ENCODE results near the gene SH2D7.
A peak's percentile ranks its signal among the peaks of the same experiment; 100 is the strongest.

Gene SH2D7

DNA sequence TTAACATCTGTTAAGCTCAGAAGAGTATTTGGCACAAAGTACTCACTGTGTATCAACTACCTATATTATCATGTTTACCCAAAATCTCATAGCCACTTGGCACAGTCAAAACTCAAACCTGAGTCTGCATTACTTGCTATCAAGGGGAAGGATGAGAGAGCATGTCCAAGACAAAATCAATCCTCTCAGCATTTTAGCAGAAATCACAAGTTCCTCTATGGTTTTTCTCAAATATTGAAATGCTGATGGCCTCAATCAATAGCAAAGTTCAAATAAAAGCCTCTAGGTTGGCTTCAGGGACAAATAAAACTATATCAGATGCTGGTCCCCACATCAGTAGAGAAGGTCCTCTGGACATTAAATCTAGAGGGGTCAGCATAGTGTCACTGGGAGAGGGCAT lies 29.1 kb upstream of the SH2D7 start:
- DNase-seq, result no peak

DNA sequence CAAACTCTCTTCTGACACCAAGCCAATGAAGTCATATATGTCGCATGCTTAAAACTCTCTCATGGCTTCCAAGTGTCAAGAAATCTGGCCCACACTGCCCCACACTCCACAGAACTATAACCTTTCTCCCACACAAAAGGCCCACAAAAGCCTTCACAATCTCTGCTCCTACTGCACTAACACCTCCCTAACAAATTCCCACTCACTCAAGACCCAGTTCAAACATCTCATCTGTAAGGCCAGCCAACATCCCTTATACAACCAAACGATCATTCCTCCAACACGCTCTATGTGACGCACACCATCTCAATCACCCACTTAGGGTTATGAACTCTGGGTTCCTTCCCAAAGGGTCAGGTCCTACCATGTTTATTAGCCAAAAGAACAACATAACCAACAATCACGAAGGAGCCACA lies 28.4 kb upstream of the SH2D7 start:
- no peak for DNase-seq

DNA sequence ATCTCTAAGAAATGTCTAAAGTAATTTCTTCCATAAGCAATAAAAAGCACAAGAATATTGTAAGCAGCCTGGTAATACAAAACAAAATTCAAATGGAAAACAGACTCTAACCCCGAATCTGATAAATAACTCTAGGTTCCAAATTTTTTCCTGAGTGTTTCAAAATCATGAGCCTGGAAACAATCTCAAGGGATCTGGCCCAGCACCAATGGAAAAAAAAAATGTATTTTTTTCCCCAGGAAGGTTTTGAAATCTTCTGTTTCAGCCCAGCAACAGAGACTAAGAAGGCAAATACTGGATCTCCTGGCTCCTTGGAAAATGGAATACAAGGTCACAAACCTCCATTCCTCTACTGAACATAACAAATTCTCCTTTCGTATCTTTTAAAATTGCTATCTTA lies 27.8 kb upstream of the SH2D7 start:
- DNase-seq, result no peak

DNA sequence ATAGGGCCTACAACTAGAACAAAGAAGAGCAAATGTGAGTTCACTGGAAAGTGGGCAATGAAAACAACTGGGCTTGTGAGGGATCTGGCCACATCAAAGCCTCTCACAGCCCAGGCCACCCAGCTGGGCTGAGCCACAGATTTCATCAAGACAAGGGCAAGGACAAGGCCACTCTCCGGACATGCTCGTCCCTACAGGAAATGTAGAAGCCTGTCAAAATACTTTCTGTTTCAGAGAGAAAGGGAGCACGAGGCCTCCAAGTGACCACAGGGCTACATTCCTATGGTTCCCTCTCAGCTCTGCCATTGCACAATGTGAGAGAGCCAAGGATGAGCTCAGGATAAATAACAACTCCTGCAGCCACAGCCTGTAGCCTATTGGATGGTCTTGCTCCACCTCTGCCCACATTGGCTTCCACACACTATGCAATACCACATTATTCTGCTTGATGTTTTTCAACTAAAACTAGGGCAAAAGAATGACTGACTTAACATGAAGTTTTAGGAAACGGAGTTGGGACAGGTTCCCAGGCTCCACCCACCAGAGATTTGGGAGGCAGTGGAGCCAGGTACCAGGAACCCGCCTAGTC lies 27.0 kb upstream of the SH2D7 start:
- no peak for DNase-seq

DNA sequence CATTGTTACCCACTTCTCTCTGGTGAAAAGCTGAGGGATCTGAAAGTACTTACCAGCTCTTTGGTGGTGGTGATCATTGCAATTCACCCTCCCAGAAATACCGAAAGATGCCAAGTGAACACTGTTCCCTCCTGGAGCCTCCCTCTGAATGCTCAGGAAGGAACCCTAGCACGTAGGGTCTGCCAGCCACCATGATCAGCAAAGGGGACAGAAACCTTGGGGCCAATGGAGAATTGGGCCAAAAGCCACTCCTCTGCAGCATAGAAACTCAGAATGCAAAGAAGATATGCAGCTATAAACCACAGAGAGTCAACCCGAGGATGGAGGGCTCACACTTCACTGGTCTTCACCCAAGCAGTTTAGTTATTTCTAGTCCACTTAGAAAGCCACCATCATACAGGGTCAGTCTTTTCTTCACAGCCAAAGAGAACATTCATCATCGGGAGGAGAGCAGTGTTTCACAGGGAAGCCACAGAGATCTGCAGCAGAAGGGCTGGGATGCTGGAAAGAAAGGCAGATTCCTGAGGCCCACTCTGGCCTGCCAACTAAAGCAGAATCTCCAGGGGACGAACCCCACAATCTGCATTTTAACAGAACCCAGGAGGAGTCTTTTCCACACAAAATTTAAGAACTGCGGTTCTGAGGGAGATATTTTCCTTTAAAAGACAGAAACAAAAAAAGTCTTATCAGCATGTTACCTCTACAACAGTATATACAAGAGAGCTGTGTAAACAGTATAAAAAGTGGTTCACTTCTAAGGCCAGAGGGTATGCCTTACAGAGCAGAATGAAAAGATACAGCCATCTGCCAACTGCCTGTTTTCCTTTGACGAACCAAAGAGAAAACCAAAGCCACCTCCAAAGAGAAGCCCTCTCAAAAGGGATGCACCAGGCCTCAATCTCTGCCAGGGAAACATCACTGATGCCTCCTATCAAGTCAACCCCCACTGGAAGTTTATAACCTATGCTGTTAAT lies 26.1 kb upstream of the SH2D7 start:
- DNase-seq, result no peak

DNA sequence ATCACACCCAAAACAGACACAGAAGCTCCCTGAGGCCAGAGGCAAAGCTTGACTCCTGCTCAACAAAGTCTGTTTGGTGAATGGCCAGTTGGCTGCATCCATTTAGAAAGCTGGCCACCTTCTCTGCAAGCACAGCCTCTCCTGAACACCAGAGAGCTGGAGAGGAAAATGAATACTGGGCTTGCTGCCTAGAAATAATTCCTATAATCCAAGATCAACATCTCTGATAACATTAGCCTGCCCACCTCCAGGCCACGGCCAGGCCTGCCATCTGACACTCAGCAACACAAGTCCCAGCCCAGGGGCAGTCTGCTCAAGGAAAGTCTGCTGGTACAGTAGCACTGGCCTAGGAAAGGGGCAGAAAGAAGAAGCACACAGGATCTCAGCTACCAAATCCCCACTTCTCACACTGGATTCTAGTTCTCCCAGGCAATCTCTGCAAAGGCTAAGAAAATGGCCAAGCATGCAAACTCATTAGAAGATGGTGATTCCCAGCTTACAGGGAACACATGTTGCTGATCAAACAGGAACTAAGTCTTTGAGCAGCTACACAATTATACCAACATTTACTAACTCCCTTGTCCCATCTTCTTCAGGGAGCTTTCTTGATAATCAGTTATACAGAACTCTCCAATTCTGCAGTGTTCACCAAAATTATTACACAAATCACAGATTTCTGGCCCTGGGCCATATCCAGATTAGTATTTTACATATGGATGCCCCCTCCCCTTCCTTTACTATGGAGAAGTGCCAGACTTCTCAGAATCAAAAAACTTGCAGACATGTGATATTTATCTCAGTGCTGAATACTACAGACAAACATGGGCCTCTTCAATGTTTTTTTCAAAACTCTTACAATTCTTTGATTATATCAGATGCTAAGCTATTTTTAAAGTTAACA lies 24.8 kb upstream of the SH2D7 start:
- DNase-seq, result no peak

DNA sequence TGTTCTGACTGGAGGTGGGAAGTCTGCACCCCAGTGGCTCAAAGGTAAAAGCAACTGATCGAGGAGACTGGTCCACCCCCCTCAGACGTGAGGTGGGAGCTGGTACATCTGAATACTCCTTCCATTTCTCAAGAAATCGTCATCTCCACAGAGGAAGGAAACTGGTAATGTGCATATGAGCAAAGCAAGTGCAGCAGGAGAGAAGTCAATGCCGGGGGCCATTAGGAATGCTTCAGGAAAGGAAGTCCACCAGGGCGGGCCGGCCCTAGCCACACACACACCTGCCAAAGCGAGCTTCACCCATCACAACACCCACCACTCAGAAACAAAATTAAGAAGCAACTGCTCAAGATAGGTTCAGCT lies 23.3 kb upstream of the SH2D7 start:
- DNase-seq, result no peak

DNA sequence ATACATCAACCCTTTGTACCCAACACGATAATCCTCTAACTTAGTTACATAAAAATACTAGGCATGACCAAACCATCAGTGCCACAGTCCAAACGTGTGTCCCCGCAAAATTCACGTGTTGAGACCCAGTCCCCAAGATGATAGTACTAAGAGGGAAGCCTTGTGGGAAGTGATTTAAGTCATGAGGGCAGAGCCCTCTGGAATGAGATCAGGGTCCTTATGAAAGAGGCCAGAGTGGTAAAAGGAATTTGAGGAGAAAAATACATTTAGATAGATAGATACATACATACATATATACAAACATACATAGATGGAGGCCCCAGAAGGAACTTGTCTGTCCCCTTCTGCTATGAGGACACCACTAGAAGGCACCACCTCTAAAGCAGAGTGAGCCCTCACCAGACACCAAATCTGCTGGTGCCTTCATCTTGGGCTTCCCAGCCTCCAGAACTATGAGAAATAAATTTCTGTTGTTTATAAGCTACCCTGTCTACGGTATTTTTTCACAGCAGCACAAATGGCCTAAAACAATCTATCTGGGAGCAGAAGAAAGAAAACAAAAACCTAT lies 22.8 kb upstream of the SH2D7 start:
- DNase-seq, result no peak

DNA sequence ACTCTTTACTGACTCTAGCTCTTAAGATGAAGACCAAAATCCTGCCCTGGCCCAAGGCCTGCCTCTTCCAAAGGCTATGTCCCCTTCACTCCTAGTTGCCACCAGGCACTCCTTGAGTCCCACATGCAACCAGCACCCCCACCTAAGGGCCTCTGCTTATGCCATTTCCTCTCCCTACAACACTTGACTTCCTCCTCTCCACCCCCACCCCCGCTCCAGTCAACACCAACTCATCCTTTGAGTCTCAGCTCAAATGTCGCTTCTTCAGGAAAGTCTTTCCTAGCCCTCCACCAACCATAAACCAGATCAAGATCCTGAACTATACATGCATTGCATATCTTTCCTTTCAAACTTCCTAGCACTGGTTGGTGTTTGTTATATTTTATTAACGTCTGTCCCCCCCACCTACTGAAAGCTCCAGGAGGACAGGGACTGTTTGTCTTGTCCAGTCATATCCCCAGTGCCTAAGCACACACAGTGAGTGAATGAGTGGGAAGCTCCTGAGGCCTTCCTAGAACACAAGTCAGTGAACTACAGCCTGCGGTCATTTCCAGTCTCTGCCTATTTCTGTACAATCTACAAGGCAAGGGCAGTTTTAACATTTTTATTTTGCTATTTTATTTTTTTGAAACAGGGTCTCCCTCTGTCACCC lies 22.2 kb upstream of the SH2D7 start:
- no peak for DNase-seq

DNA sequence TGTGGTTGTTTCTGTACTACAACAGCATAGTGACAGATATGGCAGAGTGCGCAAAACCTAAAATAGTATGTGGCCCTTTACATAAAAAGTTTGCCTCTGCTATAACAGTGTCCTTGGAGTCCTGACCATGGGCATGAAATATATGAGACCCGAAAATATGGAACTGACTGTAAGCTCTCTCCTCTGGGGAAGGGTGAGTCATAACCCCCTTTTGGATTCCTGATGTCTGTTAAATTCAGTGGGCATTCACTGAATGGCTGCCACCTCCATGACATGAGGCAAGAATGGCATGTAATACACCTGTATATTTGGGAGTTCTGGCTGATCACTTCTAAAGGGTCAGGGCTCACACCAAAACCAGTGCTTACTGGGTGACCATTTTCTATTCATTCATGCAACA lies 21.0 kb upstream of the SH2D7 start:
- no peak for DNase-seq

DNA sequence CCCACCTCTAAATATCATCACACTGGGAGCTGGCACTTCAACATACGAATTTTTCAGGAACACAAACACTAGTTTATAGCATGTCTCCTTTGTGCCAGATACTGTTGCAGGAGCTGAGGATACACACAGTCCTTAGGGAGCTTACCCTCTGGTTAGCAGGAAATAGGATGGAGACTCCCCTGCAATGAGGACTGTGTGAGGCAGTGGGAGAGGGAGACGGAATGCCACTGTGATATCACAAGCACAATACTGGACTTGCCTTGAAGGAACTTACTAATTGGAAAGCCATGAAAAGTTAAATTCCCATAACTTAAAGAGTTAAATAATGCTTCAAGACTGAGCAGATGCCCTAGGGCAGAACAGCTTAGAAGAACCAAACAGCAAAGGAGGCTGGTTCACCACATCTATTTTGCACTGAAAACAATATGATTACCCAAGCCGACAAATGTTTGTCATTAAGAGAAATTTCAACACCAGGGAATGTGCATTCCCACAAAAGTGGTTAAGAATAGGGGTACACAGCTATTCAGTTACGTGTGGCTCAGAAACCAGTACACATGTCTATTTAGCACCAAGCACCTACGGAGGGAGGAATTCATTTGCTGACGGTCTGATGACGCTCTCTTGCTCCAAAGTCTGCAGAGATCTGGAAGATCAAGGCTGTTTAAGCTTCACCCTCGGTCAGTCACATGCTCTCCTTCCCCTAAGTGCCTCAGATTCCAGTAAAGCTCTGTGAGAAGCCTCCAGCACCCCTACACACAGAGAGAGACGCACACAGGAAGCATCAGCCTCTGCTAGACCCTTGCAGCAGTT lies 20.1 kb upstream of the SH2D7 start:
- no peak for DNase-seq

DNA sequence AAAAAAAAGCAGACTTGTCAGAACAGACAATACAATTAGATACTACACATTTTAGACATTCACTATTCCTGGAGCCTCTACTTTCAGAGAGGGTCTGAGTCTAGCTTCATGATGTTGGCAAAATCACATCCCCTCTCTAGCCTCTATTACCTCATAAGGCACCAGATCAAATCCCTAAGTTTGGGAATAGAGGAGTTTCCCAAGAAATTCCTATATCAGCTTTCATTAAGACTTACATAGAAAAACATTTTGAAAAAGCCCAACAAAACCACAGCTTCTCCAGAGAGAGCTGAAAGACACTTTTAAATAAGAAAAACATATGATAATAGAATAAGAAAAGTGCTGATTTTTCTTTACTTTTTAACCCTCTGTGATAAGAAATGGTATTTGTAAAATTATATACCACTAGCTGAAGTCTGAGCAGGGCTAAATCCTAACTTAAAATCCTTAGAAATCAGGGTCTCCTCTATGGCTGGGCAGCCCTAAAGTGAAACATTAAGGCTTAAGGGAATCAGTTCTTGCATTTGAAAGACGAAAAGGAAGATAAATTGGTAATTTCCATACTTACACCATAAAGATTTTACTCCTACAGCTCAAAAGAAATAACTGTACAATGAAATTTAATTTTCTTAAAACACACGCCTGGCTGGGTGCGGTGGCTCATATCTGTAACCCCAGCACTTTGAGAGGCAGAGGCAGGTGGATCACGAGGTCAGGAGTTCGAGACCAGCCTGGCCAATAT lies 19.1 kb upstream of the SH2D7 start:
- DNase-seq, result no peak

DNA sequence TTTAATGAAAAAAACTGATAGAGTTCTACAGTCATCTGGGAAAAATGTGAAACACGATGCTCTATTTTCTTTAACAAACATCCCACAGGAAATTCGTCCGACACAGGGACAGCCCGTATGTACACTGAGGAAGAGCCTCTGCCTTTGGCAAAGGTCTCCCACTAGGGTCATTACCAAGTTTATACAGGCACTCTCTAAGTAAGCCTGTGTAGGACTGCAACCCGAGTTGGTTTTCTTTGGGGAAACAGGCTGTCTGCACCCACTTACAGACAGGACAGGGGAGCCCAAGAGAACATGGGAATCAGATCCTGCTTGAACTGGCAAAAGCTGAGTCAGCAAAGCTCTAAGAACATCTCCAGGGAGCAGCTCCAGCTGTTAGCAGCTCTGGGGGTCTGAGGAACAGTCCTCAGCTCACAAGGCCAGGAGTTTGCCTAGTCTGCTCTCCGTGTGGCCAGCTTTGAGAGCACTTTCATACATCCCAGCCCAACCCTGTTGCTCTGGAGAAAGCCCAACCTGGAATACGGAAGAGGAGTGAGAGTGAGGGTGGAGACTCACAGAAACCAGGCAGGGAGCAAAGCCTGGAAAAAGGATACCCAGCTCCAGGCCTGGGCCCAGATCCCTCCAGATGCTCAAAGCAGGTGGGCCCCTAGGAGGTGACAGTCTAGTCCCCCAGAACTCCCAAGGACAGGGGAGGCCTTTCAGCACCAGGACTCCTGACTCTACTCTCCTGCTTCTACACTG lies 16.7 kb upstream of the SH2D7 start:
- peak; percentile 74 for DNase-seq

DNA sequence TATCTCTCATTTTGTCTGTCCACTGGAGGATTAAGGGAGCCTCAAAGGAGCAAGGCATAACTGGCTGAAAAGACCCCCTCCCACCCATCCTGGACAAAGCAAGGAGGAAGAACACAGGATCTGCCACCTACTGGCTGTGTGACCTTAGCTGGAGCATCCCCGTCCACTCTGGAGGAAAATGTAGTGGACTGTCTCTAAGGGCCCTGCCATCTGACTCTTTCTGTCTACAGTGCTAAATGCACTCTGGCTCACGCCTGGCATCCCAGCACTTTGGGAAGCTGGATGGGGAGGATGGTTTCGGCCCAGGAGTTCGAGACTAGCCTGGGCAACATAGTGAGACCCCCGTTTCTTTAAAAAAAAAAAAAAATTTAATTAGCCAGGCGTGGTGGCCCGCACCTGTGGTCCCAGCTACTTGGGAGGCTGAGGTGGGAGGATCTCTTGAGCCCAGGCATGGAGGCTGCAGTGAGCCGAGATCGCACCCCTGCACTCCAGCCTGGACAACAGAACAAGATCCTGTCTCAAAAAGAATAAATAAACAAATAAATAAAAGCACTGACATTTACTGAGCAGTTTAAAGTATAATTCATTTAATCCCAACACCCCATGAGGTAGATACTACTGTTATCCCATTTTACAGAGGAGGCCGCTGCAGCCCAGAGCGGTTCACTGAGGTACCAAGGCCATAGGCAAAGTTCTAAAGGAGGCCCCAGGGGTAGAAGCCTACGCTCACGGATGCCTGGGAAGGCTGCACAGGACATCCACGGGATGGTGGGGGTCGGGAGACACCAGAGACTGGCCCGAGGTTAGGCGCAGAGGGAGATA lies 15.9 kb upstream of the SH2D7 start:
- no peak for DNase-seq

DNA sequence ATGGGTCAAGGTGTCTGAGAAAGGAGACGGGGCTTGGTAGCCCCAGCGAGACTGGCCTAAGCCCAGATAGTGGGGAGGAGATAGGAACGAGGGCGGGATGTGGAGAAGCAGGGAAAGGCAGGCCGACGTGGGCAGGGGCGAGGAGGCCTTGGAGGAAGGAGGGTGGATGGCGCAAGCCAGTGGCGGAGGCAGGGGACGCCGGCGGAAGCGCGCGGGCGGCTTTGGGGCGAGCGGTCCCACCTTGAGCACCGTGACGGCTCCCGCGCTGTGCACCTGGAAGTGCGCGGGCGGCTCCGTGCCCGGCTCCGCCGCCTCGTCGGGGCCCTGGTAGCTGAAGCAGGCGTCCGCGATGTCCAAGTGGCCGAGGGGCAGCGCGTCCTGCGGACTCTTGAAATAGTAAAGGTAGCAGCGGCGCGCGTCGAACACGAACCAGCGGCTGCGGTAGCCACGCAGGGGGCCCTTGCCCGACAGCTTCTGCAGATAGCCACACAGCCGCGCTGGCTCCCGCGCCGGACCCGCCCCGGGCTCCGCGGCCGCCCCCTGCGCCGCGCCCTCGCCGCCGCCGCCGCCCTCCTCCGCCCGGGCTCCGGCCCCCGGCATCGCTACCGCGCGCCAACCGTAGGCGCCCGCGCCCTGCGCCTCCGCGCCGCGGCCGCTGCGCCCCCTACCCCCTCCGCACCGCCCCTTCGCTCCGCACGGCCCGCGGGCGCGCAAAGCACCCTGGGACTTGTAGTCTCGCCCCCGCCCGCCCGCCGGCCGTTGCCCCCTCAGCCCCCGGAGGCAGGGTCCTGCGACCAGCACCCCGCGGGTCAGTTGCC lies 15.1 kb upstream of the SH2D7 start, which contains the start of gene TBC1D2B:
TSS of gene TBC1D2B (minus strand) at position 659 of the 818 bp plus-strand sequence. CDS start at position 600, 59 bp downstream.
- peak; percentile 75 for DNase-seq

DNA sequence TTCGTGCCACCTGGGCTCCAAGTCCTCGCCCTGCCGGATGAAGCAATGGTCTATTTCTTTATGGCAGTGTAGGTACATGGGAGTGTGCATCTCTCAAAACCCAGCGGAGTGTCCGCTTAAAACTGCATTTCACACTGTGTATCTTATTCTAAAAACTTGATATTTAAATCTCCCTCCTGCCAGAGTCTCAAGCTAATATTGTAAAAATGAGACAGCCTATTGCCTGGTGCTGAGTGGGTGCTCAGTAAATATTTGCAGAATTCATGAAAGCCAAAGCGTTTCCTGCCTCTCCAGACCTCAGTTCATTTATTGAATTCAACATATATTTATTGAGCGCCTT lies 14.5 kb upstream of the SH2D7 start:
- peak; percentile 75 for DNase-seq

DNA sequence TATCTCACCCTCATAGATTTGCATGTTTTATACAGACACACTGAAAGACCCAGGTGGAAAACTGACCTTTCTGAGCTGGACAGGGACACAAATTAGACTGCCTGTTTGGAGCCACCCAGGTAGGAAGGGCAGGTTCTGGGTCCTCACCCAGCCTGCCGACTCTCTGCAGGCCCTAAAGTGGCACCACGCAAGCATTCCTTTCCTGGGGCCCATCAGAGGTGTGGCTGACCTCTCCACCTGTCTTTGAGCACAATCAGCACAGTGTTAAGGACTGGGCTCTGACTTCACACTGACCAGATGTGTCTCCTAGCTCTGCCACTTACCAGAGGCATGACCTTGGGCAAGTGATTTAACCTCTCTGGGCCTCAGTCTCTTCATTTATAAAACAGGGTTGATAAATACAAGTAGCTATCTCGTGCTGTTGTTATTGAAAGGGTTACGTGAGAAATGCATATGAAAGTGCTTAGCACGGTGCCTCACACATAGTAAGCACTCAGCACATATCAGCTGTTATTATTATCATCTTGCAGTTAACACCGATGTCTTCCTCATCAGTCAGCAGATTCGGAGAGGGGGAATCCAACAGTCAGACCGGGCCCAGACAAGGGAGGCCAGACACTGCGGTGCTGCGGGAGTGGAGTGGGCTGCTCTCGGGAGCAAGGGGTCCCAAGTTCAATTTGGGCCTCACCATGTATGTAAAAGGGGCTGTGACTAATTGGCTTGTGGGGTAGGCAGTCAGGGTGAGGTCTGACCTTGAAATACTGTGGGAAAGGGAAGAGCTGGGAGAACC lies 12.9 kb upstream of the SH2D7 start:
- no peak for DNase-seq

DNA sequence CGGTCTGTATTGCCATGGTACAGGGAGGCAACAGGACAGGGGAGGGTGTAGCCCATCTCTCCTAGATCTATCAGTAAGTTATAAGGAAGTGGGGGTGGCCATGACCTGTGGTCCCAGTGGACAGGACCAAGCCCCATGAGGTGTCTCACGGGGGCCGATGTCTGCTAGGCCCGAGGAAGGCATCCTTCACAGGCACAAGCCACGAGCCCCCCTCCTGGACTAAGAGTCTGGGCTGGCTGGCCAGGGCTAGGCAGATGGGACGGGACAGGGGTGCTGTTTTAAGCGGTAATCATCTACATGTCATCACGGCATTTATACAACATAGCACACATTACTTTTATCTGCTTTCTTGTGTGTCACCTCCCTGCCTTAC lies 12.3 kb upstream of the SH2D7 start:
- no peak for DNase-seq
